GM19351 (cell line): ENCODE data around the gene PDCD1LG2.

Source experiments
- ATAC-seq: cut with Tn5 transposase; IDR thresholded peaks from one replicate; pipeline ENCODE4 v1.9.1; 2021; ENCODE audit warnings: mild to moderate bottlenecking, moderate library complexity; ENCODE audit not compliant: unreplicated experiment

Gene PDCD1LG2

DNA sequence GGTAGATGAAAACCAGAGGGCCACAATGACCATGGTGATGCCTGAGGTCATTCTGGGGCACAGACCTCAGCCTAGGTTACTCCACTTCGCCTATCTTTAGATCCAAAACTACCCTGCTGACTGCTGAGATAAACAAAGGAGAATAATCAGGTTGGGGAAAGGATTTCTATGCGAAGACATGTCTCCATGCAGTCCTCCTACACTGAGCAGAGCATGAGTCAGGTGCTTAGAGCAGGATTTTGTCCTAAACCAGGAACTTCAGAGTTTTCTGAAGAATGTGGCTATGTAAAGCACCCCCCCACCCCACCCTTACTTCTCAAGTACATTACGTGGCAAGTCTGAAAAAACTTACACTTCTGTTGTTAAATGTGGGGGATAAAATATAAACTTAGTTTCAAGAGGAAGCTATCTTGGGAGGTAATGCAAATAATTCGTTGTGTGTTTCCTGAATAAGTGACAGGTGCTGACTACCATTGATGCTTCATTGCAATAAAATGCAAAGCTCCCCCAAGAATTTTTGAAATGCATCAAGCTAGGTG lies 19.4 kb downstream of the PDCD1LG2 start:
- ATAC-seq, result peak; percentile 58

DNA sequence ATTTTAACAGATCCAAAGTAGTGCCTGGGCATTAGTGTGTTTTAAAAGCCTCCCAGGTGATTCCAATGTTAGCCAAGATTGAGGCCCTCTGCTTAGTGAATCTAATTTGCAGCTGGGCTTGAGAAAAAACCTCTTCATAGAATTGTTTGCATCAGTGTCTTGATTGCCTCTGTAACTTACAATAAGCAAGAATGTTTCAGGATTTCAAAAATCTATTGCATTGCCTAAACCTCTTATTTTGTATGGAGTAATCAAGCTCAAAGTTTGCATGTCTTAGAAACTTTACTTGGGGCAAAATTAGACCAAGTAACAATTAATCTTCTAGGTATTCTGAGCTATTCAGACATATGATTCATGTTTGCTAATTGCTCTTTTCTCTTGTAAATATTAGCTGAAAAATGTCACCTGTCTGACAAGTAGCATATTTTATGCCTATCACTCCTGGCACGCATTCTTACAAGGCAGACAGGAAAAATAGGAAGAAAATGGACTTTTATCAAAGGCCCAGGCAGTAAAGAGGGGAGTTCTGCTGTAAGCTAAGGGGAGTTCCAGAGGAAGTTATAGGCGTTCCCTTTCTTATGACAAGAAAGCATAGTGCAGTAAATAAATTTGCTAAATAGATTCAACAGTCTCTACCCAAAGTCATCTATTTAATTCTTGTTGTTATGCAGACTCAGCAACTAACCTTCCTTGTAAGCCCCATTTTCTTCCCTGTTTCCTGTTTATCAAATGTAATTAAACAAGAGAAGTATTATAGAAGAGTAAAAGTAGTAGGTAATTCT lies 21.0 kb downstream of the PDCD1LG2 start:
- no peak for ATAC-seq

DNA sequence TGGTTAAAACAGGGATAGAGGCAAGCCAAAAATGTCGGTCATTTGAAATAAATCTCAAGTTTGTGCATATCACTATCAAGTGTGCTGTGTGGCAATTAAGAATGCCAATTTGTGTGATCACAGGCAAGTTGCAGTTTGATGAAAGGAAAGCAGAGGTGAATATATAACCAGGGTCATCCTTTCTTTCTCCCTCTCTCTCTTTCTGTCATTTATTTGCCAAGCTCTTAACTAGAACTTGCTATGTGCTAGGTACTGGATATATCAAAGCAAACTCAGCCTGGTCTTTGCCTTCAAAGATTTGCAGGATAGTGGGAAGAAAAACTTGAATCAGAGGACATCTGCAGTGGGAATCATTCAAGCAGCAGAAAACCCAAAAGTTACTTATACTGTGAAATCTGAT lies 22.0 kb downstream of the PDCD1LG2 start:
- ATAC-seq, result no peak

DNA sequence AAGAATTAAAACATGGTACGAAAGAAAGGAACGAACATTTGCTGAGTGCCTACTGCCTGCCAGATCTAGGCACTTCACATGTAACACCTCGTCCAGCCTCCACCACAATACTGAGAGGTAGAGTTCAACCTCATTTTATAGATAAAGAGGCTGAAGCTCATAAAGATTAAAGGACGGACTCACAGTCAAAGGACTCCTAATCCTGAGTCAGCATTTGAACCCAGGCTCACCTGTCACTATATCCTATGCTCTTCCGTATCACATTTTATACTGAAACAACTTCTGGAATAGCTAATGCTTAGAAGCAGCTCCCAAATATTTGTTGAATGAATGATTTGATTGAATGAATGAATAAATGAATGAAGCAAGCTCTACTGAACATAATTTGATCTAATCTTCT lies 22.5 kb downstream of the PDCD1LG2 start:
- no peak for ATAC-seq

DNA sequence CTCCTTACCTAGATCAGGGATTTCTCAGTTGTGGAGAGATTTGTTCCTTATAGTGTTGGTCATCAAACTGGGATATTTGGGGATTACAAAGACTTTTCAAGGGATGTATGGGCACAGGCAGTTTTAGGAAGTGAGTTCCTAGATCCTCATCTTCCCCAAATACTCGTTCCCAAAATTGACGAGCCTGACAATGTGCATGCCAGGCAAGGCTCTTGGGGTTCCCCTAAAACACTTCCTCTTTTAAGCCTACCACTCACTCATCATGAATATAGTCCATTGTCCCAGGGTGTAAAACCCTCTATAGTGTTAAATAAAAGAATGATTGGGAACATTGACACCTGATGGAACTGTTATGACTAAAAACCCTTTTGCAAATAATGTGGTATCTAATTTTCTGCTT lies 26.4 kb downstream of the PDCD1LG2 start:
- peak; percentile 60 for ATAC-seq

DNA sequence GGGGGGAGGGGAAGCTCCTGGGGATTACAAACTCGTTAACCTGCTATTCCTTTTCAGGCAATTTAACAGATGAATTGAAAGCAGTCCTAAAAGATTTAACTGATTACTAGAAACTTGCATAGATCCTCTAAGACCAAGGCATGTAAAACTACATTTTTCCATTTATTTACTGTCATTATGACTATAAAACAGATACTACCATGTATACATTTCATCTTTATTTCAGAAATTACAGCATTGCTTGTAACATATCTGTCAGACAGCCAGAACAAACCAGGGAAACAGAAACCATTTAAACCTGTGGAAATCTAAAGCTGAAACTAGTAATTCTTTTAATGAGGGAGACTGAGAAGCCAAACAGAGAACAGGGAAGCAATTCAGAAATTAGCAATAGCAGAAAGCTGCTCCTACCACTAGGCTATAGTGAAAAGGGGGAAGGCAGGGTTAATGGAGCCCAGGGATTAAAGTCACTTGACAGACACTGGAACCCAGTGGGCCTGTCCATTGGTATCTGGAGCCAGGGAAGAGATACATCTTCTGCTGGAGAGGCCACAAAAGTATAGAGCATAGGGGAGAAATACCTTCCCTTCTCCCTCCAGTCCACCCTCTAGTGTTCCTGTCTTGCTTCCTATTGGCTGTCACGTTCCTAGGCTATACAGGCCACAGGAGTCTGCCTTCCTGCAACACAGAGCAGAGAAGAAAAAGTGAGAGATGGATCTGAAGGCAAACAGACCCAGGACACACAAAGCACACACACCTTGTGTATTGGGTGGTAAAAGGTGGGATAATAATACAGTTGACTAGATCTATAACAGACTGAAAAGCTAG lies 33.8 kb downstream of the PDCD1LG2 start:
- ATAC-seq, result no peak

DNA sequence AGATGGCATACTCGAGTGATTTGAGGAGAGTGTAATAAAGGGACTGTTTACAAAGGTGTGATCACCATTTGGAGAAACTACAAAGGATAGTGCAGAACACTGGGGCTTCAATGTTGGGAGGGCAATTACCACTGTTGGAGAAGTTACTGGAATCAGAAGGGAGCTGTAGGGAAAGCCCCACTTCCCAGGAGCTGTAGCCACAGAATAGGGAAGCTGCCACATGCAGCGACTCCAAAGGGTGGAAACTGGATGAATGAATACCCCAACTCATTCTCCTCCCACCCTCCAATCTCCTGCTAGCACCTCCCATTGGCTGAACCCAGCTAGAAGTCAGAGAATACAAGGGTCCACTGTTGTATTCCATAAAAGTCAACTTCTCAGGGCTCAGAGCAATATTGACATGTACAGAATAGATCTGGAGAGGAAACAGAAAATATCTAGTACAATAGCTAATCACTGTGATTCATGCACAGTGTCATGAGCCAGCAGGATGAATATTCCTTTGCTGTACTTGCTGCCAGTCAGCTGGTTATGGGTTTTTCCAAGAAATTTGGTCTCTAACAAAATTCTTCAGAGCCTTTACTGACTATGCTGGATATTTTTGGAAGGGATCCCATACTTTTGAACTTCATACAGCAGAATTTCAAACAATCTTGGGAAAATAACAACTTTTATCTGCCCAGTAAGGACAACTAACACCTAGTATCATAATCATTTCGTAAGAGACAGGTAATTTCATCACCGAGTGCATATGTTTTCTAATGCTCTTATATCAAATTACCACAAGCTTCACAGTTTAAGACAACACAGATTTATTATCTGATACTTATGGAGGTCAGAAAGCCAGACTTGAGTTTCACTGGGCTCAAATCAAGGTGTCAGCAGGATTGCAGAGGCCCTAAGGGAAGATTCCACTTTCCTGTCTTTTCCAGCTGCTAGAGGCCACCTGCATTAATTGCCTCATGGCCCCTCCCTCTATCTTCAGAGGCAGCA lies 39.6 kb downstream of the PDCD1LG2 start:
- no peak for ATAC-seq

DNA sequence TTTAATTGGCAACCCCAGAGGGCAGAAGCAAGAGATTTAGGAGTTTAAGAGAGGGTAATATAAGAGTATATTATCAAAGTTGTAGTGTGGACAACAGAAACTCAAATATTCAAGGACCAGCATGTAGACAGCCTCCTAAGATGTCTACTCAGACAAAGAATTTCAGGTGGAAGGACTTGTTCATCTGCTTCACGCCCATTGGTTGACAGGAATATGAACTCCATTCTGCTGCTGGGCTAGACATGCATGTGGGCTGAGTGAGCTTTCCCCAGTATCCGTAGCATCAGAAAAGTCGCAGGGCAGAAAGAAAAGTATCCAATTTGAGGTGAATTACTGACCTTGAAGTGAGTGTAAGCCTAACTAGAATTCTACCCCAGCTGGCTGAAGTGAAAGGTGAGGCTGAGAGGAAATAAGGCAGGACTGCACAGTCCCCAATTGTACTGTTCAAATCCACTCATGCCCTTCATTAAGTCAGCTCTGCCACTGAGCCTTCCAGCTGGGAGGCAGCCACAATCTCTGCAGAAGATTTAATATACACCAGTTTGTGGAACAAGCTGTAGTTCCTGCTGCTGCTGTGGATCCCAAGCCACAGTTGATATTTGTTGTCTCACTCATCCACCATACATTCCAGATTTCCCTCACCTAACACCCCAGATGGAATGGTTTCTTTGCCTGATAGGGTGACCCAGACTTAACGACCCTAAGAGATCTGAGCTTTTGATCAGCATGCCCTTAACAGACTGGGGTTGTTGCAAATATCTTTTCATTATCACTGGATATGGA lies 41.2 kb downstream of the PDCD1LG2 start:
- ATAC-seq, result no peak

DNA sequence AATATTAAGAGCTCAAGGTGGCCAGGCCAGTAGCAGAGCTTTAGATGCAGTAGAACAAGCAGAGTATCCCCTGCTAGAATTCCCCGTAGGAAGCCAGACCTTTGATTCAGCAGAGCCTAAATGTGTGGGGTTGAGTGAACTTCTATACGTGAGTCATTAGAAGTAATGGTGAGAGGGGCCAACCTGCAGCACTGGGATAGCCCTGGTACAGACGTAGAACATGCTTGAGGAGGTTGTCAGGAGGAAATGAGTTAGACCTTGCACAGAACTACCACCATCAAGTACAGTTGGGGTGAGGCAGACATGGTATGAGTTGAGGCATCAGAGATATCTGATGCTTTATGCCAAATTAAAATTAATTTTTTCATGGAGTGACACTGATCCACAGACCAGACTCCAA lies 42.0 kb downstream of the PDCD1LG2 start:
- ATAC-seq, result no peak

DNA sequence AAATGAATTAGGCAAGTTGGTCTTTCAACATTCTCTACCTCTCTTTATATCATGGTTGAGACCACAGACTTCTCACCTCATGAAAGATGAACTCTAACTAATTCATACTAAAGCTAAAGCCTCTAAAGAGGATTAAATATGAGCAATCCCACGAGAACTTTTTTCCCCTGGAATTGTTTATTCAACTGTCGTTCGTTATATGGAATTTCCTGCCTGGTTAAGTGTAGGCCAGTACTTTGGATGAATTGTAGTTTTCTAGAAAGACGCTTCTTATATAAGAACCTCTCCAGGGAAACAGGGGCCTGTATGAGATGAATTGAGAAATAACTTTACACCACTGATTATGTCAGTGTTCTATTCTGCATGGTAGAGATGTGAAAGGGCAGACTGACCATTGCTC lies 42.9 kb downstream of the PDCD1LG2 start:
- ATAC-seq, result no peak

DNA sequence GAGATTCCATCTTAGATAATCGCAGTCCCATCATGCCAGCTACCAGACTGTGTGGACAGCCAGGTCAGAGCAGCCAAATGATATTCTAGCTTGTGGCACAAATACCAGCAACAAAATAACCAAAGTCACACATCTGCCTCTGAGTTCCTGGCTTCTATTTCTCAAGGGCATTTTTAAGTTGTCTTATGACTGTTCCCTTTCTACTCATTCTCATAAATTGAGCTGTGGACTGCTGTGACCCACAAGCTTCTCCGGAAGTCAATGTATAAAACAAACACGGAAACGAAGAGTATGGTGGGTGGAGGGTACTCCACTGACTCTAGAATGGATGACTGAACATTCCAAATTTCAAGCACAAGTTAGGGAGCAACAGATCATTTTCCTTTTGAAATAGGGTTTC lies 43.9 kb downstream of the PDCD1LG2 start:
- peak; percentile 78 for ATAC-seq

DNA sequence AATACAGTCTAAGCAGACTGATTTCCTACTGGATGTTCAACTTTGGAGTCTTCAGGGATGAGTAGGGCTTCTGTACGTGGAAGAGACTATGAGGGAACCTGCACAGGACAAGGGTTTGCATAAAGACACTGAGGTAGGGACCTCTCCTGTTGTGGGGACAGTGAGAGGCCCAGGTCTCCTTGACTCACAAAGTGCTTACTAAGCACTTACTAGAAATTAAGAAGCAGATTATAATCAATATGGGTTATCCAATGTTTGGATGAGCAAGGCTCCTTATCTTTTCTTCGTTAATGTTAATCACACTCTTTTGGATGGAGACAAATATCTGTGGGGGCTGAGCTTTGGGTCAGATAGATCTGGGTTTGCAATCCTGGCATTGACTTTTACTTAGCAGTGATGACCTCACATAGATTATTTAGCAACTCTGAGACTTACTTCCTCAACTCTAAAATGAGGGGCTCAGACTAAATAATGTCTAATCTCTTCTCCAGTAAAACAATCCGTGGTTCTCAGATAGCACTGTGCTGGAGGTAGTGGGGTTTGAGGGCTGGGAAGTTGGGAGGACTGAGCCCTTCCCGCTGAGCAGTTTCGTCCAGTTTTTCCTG lies 45.9 kb downstream of the PDCD1LG2 start:
- ATAC-seq, result no peak

DNA sequence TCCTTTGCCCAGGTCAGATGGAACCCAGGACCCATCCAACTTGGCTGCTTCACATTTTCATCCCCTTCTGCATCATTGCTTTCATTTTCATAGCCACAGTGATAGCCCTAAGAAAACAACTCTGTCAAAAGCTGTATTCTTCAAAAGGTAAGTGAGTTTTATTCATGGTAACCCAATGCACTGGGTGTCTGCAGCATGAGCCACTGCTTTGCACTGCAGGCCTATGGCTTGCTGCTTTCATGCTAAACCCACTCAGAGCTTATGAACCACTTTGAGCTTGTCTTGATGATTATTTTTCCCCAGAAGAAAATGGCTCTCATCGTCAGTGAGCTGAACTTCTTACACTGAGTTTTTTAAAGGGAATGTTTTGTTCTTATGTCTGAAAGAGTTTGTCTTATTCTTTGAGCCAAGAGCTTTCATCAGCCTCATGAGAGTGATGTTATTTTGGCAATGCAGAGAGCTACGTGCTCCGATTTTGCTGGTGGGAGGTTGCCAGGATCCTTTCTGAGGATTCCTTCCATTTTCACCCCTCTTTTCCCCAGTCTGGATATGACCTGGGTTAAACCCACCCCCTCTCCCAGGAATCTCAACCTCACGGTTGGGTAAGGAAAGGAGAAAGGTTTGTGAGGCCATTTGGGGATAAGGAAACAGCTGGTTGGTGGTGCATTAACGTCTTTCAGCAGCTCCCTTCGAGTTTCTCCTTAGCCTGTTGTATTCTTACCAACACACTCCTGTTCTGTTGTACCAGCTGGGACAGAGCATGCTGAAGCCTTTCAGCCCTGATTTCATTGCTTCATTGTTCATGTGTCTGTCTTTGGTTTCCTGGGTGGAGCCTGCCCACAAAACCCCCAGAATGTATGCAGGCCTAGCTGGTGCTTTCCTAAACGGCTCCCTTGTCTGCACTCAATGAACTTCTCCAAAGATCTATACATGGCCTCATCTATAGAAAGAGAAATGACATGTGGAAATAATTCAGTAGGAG lies 47.6 kb downstream of the PDCD1LG2 start:
- ATAC-seq, result peak; percentile 54

DNA sequence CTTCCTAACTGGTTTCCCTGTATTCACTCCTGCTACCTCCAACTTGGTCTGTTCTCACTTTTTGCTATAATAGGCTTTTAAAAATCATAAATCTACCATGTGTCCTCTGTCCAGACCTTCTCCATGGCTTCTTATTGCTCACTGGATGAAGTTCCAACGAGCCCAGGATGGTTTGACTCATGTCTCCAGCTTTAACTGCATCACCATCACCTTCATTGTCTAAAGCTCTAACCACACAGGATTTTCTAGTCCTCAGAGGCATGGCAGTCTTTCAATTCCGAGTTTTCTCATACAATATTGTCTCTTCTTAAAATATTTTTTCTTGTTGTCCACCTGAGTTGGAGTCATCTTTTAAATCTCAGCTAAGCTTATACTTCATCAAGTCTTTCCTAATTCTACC lies 49.3 kb downstream of the PDCD1LG2 start:
- ATAC-seq, result no peak

DNA sequence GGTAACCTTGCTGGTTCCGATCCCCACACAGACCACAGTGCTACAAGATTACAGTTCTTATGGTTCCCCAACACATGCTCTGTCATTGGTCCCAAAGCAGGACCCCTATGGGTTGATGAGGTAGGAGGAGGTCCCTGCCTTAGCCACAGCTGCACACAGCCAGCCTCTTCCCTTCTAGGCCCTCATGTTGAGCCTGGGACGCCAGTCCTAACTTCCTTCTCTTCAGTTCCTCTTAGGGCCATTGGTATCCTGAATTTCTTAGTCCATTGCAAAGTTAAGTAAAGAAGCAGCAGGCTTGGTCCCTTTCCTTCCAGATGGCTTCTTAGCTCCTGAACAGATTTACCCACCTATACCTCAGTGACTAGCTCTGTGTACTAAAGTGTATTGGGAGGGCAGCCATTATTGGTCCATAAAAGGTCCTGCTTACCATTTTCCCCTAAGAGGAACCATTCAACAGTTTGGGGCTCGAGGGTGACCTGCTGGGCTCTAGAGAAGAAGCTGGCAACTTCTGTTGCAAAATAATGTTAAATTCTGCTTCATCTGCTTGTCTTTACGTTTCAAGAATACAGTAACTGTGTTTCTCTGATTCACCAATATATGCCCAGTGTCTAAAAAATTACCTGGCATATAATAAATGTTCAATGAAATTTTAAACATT lies 50.2 kb downstream of the PDCD1LG2 start:
- ATAC-seq, result no peak

DNA sequence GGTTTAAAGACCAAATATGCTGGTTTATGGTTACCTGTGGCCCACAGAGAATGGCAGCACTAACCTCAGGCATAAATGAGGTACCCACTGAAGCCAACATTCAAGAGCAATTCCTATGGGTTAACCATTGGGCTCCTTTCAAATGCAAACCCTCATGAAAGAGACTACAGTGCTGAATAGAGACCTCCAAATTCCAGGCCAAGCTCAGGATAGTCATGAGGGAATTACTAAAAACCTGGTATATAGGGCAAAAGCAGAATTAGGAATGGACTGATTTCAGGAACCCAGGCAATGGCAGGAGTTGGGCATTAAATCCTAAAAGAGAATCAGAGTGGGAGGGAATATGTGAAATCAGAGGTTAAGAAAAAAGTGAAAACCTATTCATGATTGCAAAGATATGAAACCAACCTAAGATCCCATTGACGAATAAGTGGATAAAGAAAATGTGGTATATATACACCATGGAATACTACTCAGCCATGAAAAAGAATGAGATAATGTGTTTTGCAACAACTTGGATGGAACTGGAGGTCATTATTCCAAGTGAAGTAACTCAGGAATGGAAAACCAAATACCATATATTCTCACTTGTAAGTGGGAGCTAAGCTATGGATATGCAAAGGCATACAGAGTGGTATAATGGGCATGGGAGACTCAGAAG lies 51.6 kb downstream of the PDCD1LG2 start:
- ATAC-seq, result no peak

DNA sequence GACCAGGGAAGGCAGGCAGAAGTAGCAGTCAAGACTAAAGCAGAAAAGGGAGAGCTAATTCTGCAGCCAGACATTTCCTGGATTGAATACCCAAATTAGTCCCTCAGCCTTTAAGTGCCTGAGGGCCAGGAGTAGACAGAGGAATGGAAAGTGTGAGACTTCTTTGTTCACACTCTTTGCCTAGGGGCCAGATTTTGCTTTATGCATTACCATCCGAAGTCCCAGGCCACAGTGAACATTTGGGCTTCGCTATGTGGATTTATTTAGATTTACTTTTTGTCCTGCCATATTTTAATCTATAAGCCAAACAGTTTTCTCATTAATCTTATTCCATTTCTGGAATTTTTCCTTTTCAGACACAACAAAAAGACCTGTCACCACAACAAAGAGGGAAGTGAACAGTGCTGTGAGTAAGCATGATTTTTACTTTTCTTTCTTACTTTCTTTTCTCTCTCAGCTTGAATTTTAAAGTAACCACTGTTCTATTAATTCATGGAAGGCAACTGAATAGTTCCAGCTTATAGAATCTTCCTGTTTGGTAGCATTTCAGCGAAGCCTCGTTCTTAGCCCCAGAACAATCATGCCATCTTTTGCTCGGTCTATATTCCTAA lies 52.6 kb downstream of the PDCD1LG2 start:
- no peak for ATAC-seq
